ENCODE results near the gene YPEL2. TPM values are rescaled to one million over a fixed set of nuclear protein-coding genes. Genes with fewer than 3 reads are reported as not detected.

Gene YPEL2
- total and polyA plus RNA-seq, 2 donors (not counting 1 experiment from before 2014, with no cell fraction given), result 4.8 to 7.8 TPM

DNA sequence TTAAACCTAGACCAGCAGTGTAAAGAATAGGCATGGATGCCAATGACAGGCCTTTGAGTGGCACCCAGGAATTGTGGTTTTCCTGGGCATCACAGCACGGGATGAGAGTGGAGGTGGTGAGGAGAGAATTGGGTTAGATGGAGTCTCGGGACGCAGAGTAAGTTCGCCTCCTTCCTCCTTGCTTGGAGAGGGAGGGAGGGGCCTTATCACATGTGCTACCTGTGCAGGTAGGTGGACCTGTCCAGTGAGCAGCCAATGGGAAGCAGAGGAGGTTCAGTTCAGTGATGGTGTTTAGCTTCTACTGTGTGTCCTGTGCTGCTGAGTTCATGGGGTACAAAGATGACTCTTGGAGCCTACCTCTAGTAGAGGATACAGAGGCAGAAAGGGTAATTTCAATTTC lies 14.9 kb downstream of the YPEL2 start:
- no peak overlapping the region for H2AFZ ChIP-seq (ENCODE audit: low read length)
- no peak for DNase-seq (ENCODE audit: low read depth in 2 of 2)
- no peaks in the 10 kb centered on the region for H3K36me3 ChIP-seq (ENCODE audit: control insufficient read depth, insufficient read depth, low read length)
- no peaks in the 10 kb centered on the region for H3K79me2 ChIP-seq (ENCODE audit: control insufficient read depth, insufficient read depth, low read length)
- H3K27me3 ChIP-seq (ENCODE audit: control insufficient read depth, insufficient read depth, low read length), result peaks cover 3% of the 10 kb centered on the region
- TF ChIP-seq CTCF (conservative IDR thresholded peaks at IDR 0.05 in 1 of 2, IDR thresholded peaks at IDR 0.05 in 1 of 2; ENCODE audit: low read depth in 1 of 2, low read length in 2 of 2) (no peak), EZH2 (IDR thresholded peaks at IDR 0.05; ENCODE audit: low read length, missing control alignments) (no peak)
- no peak overlapping the region for H3K9ac ChIP-seq (ENCODE audit: insufficient read depth, low read length)
- H3K4me2 ChIP-seq (ENCODE audit: extremely low read depth, insufficient read depth, low read length), result no peak overlapping the region
- no peaks in the 10 kb centered on the region for H3K9me3 ChIP-seq (ENCODE audit: control insufficient read depth, insufficient read depth, low read depth, low read length)
- H3K27ac ChIP-seq (ENCODE audit: insufficient read depth, low read length), result no peak overlapping the region
- no peaks in the 10 kb centered on the region for H3K4me1 ChIP-seq (ENCODE audit: control insufficient read depth, extremely low read depth, insufficient read depth, low read length)
- H4K20me1 ChIP-seq (ENCODE audit: control insufficient read depth, extremely low read depth, insufficient read depth, low read length), result no peaks in the 10 kb centered on the region
- no peak overlapping the region for H3K4me3 ChIP-seq (replicated peaks in 1 of 4; ENCODE audit: control extremely low read depth in 1 of 4, insufficient read depth in 1 of 4, low read depth in 3 of 4, low read length in 4 of 4)

DNA sequence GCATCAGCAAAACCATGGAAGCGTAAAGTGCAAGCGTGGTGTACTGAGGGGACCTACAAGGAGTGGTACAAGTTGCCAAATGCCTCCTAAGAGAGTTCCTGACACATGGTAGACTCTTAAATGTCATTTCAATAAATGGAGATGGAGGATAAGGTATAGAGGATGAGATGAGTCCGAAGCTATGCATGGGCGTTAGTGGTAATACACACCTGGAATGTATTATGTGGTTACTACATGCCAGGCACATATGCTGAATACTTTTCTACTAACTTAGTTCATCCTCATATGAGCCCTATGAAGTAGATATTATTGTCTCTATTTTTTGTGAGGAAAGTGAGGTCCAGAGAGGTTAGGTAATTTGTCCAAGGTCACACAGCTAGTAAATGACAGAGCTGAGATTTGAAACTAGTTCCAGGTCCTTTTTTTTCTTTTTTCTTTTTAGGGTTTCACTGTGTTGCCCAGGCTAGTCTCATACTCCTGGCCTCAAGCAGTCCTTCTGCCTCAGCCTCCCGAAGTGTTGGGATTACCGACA lies 15.5 kb downstream of the YPEL2 start:
- Histone ChIP-seq H3K27ac (ENCODE audit: insufficient read depth, low read length) (no peak overlapping the region), H3K4me1 (ENCODE audit: control insufficient read depth, extremely low read depth, insufficient read depth, low read length) (no peaks in the 10 kb centered on the region), H3K9ac (ENCODE audit: insufficient read depth, low read length) (no peak overlapping the region), H4K20me1 (ENCODE audit: control insufficient read depth, extremely low read depth, insufficient read depth, low read length) (no peaks in the 10 kb centered on the region), H2AFZ (ENCODE audit: low read length) (no peak overlapping the region), H3K36me3 (ENCODE audit: control insufficient read depth, insufficient read depth, low read length) (no peaks in the 10 kb centered on the region), H3K79me2 (ENCODE audit: control insufficient read depth, insufficient read depth, low read length) (no peaks in the 10 kb centered on the region), H3K9me3 (ENCODE audit: control insufficient read depth, insufficient read depth, low read depth, low read length) (no peaks in the 10 kb centered on the region), H3K27me3 (ENCODE audit: control insufficient read depth, insufficient read depth, low read length) (peaks cover 3% of the 10 kb centered on the region), H3K4me3 (replicated peaks in 1 of 4; ENCODE audit: control extremely low read depth in 1 of 4, insufficient read depth in 1 of 4, low read depth in 3 of 4, low read length in 4 of 4) (no peak overlapping the region), H3K4me2 (ENCODE audit: extremely low read depth, insufficient read depth, low read length) (no peak overlapping the region)
- DNase-seq (ENCODE audit: low read depth in 2 of 2), result no peak
- no peak for TF ChIP-seq EZH2 (IDR thresholded peaks at IDR 0.05; ENCODE audit: low read length, missing control alignments)
- no peak for TF ChIP-seq CTCF (conservative IDR thresholded peaks at IDR 0.05 in 1 of 2, IDR thresholded peaks at IDR 0.05 in 1 of 2; ENCODE audit: low read depth in 1 of 2, low read length in 2 of 2)

- Histone ChIP-seq H3K9me3 (ENCODE audit: control insufficient read depth, insufficient read depth, low read depth, low read length) (no peaks in the 10 kb centered on the region), H4K20me1 (ENCODE audit: control insufficient read depth, extremely low read depth, insufficient read depth, low read length) (no peaks in the 10 kb centered on the region), H3K4me2 (ENCODE audit: extremely low read depth, insufficient read depth, low read length) (no peak overlapping the region), H3K4me3 (replicated peaks in 1 of 4; ENCODE audit: control extremely low read depth in 1 of 4, insufficient read depth in 1 of 4, low read depth in 3 of 4, low read length in 4 of 4) (no peak overlapping the region), H3K27me3 (ENCODE audit: control insufficient read depth, insufficient read depth, low read length) (no peaks in the 10 kb centered on the region), H3K9ac (ENCODE audit: insufficient read depth, low read length) (no peak overlapping the region), H3K36me3 (ENCODE audit: control insufficient read depth, insufficient read depth, low read length) (no peaks in the 10 kb centered on the region), H3K79me2 (ENCODE audit: control insufficient read depth, insufficient read depth, low read length) (no peaks in the 10 kb centered on the region), H3K27ac (ENCODE audit: insufficient read depth, low read length) (no peak overlapping the region), H3K4me1 (ENCODE audit: control insufficient read depth, extremely low read depth, insufficient read depth, low read length) (no peaks in the 10 kb centered on the region), H2AFZ (ENCODE audit: low read length) (no peak overlapping the region)
- DNase-seq (ENCODE audit: low read depth in 2 of 2), result no peak
- TF ChIP-seq EZH2 (IDR thresholded peaks at IDR 0.05; ENCODE audit: low read length, missing control alignments), result no peak
- no peak for TF ChIP-seq CTCF (conservative IDR thresholded peaks at IDR 0.05 in 1 of 2, IDR thresholded peaks at IDR 0.05 in 1 of 2; ENCODE audit: low read depth in 1 of 2, low read length in 2 of 2)
These were observed 16.5 kb downstream of the YPEL2 start for GRCh38 chr17:59347975-59348391.
